SJSA1 (cell line): ENCODE results near the gene SH3RF1. TPM values are rescaled to one million over a fixed set of nuclear protein-coding genes. Genes with fewer than 3 reads are reported as not detected.

Source experiments
- DNase-seq, 2 experiments: peaks; one replicate each; pipeline ENCODE4 v3.0.0-alpha.2; 2015 to 2020; ENCODE audit warnings: low spot score in 2 of 2, low read depth in 1 of 2
- H3K27ac ChIP-seq: fragments of 250-450 bp; sonication (Bioruptor Pico); 2 replicates; pipeline ENCODE4 v1.5.1; 2020; ENCODE audit warnings: mild to moderate bottlenecking, moderate library complexity
- H3K27me3 ChIP-seq: fragments of 250-450 bp; sonication (Bioruptor Pico); replicated peaks from 2 replicates; pipeline ENCODE4 v1.5.1; 2020; ENCODE audit warnings: mild to moderate bottlenecking, moderate library complexity
- H3K36me3 ChIP-seq: fragments of 250-450 bp; sonication (Bioruptor Pico); 2 replicates; pipeline ENCODE4 v1.5.1; 2020; ENCODE audit warnings: mild to moderate bottlenecking
- H3K4me1 ChIP-seq: fragments of 250-450 bp; sonication (Bioruptor Pico); replicated peaks from 2 replicates; pipeline ENCODE4 v1.6.1; 2021; ENCODE audit warnings: mild to moderate bottlenecking
- H3K4me3 ChIP-seq: fragments of 250-450 bp; sonication (Bioruptor Pico); 2 replicates; pipeline ENCODE4 v1.5.1; 2020; ENCODE audit warnings: mild to moderate bottlenecking
- H3K9me3 ChIP-seq: fragments of 250-450 bp; sonication (Bioruptor Pico); replicated peaks from 2 replicates; pipeline ENCODE4 v1.5.1; 2020; ENCODE audit warnings: mild to moderate bottlenecking
- total RNA-seq: library from RNA; depleted of rRNA; stranded (reverse); fragments of >200 nt; shearing (Covaris generic); gene quantifications from 2 replicates; pipeline ENCODE4 v1.2.3, GENCODE V29; 2014

The SH3RF1 gene
- total RNA-seq, 1 experiment from 2014 or later = 14.1 TPM

DNA sequence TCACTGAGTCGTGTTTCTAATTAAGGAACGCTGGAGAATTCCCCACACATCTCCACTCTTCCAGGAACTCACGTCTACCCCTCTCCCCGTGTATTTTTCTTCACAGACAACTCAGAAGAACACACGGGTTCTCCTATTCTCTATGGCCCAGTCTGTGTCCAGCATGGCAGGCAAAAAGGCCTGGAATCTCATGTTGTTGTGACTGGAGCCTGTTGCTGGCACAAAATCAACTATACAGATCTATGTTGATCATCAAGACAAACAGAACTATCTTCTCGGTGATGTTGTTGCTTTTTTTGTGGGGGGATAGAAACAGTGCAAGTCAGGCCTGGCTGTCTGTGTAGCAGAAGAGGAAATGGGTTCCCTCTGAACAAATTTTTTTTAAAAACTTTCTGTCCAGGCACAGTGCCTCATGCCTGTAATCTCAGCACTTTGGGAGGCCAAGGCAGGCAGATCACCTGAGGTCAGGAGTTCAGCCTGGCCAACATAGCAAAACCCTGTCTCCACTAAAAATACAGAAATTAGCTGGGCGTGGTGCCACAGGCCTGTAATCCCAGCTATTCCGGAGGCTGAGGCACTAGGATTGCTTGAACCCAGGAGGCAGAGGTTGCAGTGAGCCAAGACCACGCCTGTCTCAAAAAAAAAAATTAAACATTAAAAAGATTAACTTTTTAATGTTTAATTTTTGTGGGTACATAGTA is 210.2 kb downstream of the SH3RF1 start:
- no peak for DNase-seq
- H3K4me3 ChIP-seq = no peak overlapping the region
- H3K27ac ChIP-seq = no peak overlapping the region
- no peaks in the 10 kb centered on the region for H3K9me3 ChIP-seq
- H3K36me3 ChIP-seq = no peaks in the 10 kb centered on the region
- H3K4me1 ChIP-seq = no peaks in the 10 kb centered on the region
- H3K27me3 ChIP-seq = no peaks in the 10 kb centered on the region

DNA sequence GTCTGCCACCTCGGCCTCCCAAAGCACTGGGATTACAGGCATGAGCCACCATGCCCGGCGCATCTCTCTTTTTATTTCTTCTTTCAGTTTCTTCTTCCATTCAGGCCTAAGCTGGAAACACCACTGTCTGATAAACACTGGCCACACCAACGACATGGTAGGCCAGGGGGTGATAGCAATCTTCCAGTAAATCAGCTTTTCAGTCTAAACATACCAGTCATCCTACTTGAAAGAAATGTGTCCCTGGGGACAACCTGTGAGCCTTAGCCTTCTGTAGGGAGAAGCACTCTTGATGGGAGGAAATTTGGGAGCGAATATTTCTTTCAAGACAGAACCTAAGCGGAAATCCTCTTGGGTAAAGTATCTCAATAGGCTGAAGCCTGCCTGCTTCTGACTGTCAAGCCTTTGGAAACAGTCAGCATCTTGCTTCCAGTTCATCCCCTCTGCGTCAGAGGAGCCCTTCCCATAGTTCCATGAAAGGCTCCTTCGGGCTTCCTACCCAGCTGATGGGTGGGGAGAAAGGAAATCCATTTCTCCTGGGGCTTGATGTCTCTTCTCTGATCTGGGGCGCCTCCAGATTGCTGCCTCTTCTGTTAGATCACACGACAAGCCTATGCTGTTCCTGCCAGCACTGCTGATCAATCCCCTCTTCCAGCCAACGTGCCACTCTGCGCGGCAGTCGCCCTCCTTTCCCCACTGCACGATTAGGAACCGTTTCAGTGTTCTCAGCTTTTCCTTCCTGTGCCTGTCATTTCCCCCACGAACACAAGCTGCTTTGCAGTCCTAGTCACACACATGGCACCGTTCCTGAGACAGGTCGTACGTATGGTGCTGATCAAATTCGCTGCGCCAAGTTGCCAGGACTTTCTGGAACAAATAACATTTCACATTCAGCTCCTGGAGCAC is 211.2 kb downstream of the SH3RF1 start:
- H3K9me3 ChIP-seq = no peaks in the 10 kb centered on the region
- no peaks in the 10 kb centered on the region for H3K4me1 ChIP-seq
- no peak overlapping the region for H3K27ac ChIP-seq
- H3K4me3 ChIP-seq = no peak overlapping the region
- no peaks in the 10 kb centered on the region for H3K36me3 ChIP-seq
- H3K27me3 ChIP-seq = no peaks in the 10 kb centered on the region
- DNase-seq = no peak

DNA sequence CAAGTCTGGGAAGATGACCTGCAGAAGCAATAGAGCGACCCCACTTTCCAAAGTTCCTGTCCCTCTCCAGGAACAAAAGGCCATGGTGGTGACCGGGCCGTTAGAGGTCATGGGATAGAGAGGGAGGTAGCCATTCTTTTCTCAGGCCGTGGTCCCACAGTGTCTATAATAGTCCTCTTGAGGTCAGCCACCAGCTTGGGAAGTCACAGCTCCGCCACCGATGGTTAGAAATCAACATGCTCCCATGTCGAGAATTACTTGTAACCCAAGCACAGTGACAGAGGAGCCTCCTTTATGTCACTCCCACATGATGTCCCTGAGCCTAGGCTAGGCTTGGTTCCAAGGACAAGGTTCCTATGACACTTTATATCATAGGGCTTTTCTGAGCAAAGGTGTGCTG is 212.4 kb downstream of the SH3RF1 start:
- Histone ChIP-seq H3K4me1 (no peaks in the 10 kb centered on the region), H3K27me3 (no peaks in the 10 kb centered on the region), H3K4me3 (no peak overlapping the region), H3K27ac (no peak overlapping the region), H3K36me3 (no peaks in the 10 kb centered on the region), H3K9me3 (no peaks in the 10 kb centered on the region)
- DNase-seq = no peak

DNA sequence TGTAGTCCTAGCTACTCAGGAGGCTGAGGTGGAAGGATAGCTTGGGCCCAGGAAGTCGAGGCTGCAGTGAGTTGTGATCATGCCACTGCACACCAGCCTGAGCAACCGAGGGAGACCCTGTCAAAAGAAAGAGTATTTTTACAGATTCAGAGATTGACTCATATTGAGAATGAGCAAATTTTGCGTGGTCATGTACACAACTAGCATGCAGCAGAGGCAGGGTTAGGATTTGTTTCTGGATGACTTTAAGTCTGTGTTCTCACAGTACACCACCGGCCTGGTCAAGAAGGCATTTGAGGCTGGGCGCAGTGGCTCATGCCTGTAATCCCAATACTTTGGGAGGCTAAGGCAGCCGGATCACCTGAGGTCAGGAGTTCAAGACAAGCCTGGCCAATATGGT is 215.9 kb downstream of the SH3RF1 start:
- Histone ChIP-seq H3K27me3 (no peaks in the 10 kb centered on the region), H3K36me3 (no peaks in the 10 kb centered on the region), H3K4me3 (no peak overlapping the region), H3K4me1 (no peaks in the 10 kb centered on the region), H3K27ac (no peak overlapping the region), H3K9me3 (no peaks in the 10 kb centered on the region)
- no peak for DNase-seq

DNA sequence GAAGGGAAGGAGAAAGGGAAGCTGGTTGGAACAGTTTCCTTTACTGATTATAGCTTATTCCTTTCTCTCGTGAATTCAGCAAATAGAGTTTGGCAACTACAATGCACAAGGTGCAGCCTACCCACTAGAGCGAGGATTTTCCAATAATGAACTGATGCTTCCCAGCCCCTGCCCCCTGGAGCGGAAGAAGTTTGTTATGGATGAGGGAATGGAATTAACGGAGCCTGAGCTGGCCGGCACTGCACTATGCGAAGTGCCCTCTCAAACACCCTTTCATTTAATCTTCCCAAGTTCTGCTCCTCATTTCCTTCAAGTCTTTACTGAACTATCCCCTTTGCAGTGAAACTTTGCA is 218.2 kb downstream of the SH3RF1 start:
- Histone ChIP-seq H3K27ac (no peak overlapping the region), H3K4me1 (no peaks in the 10 kb centered on the region), H3K36me3 (no peaks in the 10 kb centered on the region), H3K4me3 (no peak overlapping the region), H3K9me3 (no peaks in the 10 kb centered on the region), H3K27me3 (no peaks in the 10 kb centered on the region)
- DNase-seq = no peak

DNA sequence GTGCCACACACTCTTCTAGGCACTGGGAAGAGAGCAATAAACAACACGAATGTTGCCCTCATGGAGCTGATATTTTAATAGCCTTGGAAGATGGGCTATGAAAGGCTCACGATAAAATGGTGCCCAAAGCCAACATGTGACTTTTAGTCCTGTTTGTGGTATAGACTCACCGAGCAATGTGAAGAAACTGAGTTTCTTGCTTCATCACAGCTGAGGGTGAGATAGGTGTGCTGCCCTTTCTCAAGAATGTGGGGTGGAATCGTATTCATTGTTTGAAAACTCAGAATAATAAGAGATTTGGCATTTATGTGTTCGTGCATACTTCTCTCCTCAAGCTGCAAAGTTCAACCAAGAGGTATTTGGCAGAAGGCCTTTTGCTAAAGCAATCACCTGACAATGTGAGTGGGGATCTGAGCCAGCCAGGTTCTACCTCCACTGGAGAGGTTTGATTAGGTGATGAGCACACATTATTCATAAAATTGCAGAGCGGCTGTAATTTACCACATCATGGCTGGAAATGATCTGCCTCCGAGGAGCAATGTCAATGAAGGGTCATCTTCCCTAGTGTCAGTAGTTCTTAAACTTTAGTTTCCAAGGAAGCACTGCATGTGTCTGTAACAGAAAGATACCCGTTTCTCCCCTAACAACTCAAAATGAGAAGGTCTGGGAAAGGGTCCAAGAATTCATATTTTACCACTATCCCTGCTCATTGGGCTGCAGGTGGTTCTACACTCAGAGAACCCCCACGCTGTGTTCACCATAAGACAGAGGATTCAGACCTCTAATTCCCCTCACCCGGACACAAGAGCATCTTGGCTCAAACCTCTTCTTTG is 218.8 kb downstream of the SH3RF1 start:
- no peak for DNase-seq
- Histone ChIP-seq H3K27me3 (no peaks in the 10 kb centered on the region), H3K27ac (no peak overlapping the region), H3K9me3 (no peaks in the 10 kb centered on the region), H3K4me1 (no peaks in the 10 kb centered on the region), H3K36me3 (no peaks in the 10 kb centered on the region), H3K4me3 (no peak overlapping the region)

DNA sequence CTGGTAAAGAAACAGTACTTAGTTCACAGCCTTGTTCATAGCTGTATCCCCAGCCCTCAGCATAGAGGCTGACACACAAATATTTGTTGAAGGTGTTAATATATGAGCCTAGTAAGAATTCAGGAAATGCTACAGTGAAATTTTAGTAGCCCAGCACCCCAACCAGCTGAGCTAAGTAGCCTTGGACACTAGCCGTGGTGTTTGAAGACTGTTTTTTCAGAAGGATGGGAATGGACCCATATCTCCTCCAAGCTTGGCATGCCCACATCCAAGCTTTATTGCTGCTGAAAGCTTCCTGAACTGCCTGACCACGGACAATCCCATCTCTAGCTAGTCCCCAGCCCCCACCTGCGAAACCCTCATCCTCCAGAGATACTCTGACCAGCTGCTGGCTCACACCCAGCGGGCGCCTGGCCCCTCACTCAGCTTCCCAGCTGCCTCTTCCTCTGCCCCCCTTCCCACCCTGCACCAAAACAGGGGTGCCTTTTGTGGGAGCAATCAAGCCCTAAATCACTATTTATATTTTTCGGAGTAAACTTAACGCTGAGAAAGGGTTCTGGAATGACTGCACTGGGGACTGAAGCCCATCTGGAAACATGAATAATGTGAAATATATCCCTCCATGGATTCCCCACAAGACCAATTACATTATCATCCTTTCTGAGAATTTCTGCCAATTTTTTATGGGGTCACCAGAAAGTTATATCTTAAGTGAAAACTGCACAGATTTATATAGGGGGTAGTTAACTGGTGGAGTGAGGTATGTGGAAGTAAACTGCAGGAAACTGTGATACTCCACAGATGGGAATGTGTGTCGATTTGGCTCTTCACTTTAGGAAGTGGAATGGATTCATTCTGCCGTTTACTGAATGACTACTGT is 219.6 kb downstream of the SH3RF1 start:
- Histone ChIP-seq H3K27me3 (no peaks in the 10 kb centered on the region), H3K4me1 (no peaks in the 10 kb centered on the region), H3K4me3 (no peak overlapping the region), H3K36me3 (no peaks in the 10 kb centered on the region), H3K9me3 (no peaks in the 10 kb centered on the region), H3K27ac (no peak overlapping the region)
- DNase-seq = no peak

DNA sequence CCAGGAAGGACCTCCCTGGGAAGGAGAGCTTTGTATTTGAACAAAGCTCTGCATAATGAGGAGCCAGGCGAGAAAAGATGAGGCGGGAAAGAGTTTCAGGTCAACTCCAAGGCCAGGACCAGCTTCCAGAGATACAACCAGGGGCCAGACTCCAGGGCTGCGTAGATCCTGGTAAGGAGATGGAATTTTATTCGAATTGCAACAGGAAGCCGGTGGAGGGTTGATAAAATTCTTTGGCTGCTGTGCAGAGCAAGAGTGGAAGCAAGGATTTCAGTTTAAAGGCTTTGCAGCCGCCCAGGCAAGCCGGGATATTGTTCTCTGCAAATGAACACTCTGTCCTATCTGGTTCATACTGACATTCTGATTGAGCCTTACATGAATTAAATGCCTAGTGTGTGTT is 220.5 kb downstream of the SH3RF1 start:
- H3K4me3 ChIP-seq = no peak overlapping the region
- no peaks in the 10 kb centered on the region for H3K4me1 ChIP-seq
- no peak overlapping the region for H3K27ac ChIP-seq
- no peaks in the 10 kb centered on the region for H3K36me3 ChIP-seq
- no peaks in the 10 kb centered on the region for H3K9me3 ChIP-seq
- H3K27me3 ChIP-seq = no peaks in the 10 kb centered on the region
- DNase-seq = no peak

DNA sequence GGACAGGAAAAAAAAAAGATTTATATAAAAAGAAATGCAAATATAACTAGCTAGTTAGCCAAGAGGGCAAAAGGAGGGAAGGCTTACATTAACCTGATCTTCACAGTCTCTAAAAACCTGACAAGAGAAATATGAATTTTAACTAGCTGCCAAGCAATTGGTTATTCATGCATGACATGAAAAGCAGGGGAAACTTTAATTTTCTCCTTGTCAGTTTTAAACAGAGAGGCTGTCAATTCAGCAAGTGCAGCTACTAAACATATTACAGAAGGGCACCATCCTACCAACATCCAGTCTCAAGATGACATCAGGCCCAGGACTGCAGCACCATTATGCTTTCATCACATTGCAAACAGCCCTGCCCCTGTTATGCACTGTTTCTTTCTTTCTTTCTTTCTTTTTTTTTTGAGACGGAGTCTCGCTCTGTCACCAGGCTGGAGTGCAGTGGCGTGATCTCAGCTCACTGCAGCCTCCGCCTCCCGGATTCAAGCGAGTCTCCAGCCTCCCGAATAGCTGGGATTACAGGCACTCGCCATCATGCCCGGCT is 221.8 kb downstream of the SH3RF1 start:
- no peaks in the 10 kb centered on the region for H3K4me1 ChIP-seq
- no peak for DNase-seq
- H3K4me3 ChIP-seq = no peak overlapping the region
- H3K27me3 ChIP-seq = no peaks in the 10 kb centered on the region
- H3K36me3 ChIP-seq = no peaks in the 10 kb centered on the region
- no peaks in the 10 kb centered on the region for H3K9me3 ChIP-seq
- H3K27ac ChIP-seq = no peak overlapping the region

DNA sequence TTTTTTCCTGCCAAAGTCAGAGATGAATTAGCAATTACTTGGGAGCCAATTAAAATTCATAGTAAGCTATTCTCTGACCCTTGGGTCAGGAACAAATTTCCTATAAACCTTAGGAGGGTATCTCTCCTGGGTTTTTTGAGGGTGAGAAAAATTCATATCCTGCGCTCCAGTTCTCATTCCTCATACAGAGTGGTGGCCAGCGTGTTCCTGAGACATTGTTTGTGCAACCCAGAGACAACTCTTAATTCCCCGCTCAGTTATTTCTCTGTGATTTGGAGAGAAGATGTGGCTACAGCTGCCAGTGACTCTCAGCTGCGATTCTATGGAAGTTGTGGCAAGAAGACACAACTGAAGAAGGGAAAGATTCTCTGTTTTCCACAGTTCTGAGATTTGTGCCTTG is 222.8 kb downstream of the SH3RF1 start:
- H3K4me3 ChIP-seq = no peak overlapping the region
- H3K27ac ChIP-seq = no peak overlapping the region
- H3K9me3 ChIP-seq = no peaks in the 10 kb centered on the region
- DNase-seq = no peak
- H3K27me3 ChIP-seq = no peaks in the 10 kb centered on the region
- H3K4me1 ChIP-seq = no peaks in the 10 kb centered on the region
- no peaks in the 10 kb centered on the region for H3K36me3 ChIP-seq

DNA sequence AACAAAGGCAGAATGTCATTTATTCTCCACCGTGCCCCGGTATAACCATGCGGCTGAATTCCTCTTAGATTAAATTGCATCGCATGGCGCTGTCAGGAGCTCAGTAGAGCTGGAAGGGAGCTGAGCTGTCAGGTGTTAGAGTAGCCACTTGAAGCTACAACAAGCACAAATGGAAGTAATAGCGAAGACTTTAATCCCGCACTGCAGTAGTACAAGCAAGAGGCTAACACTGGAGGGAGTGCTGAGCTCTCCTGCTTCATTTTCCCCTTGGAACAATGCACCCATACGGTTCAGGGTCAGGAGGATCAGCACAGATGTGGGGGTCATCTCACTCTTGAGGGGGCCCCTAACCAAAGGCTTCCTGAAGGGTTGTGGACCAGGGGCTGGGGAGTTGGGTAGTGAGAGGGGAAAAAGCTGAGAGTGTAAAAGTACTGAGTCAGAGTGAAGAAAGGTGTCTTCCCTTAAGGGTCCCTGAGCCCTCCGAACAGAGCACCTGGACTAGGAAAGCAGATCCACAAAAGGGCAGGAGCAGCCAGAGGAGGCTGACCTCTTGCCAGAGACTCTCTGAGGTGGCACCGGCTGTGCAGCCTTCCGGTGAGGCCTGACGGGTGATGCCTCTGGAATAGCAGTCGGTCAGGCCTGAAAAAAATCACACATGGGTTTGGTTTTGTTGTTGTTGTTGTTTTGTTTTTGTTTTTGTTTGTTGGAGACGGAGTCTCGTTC is 224.7 kb downstream of the SH3RF1 start:
- Histone ChIP-seq H3K4me3 (no peak overlapping the region), H3K27ac (no peak overlapping the region), H3K27me3 (no peaks in the 10 kb centered on the region), H3K9me3 (no peaks in the 10 kb centered on the region), H3K36me3 (no peaks in the 10 kb centered on the region), H3K4me1 (no peaks in the 10 kb centered on the region)
- no peak for DNase-seq

DNA sequence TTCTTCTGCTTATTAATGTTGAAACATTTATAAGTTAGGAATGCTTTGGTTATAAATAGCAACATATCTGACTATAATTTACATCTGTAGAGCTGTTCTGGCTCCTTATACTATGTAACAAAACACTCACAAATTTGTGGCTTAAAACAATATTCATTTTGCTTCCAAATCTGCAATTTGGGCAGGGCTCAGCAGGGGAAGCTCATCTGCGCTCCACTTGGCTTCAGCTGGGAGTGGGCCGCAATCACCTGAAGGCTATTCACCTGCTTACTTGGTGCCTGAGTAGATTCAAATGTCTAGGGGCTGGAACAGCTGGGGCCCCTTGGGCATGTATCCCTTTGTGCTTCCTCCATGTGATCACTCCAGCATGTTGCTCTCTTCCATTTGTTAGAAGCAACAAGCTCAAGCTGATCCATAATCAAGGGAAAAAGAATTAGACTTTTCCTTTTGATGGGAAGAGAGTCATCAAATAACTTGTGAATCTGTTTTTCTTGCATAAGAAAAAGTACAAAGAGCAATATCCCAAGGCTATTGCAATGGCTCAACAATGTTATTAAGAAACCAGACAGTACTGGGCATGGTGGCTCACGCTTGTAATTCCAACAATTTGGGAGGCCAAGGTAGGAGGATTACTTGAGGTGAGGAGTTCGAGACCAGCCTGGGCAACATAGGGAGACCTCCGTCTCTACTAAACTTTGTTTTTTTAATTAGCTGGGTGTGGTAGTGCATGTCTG is 225.9 kb downstream of the SH3RF1 start:
- no peak overlapping the region for H3K4me3 ChIP-seq
- H3K27me3 ChIP-seq = no peaks in the 10 kb centered on the region
- H3K36me3 ChIP-seq = no peaks in the 10 kb centered on the region
- H3K4me1 ChIP-seq = no peaks in the 10 kb centered on the region
- H3K27ac ChIP-seq = no peak overlapping the region
- DNase-seq = no peak
- no peaks in the 10 kb centered on the region for H3K9me3 ChIP-seq
